ENCODE results near the gene GJB5.
"Not testable (repeated sequence)": the region's sequence is repeated elsewhere in the genome, so short reads cannot be mapped to it uniquely, and the experiment has no call there.

GJB5 gene

GRCh38 chr1:34754964-34755637, at the start of gene GJB5:
GJB5 (plus strand) TSS chr1:34755047; CDS start chr1:34757331, 2,284 bp downstream.
- no peak for DNase-seq (ENCODE audit: low read depth in 2 of 2)

- no peak for DNase-seq (ENCODE audit: low read depth in 2 of 2)
Measured at GRCh38 chr1:34705077-34705476, 49.8 kb upstream of the GJB5 start.

- no peak for DNase-seq (ENCODE audit: low read depth in 2 of 2)
Measured at GRCh38 chr1:34708106-34708505, 46.7 kb upstream of the GJB5 start.

GRCh38 chr1:34709547-34709946, 45.3 kb upstream of the GJB5 start:
- DNase-seq (ENCODE audit: low read depth in 2 of 2), result no peak

- DNase-seq (ENCODE audit: low read depth in 2 of 2), result no peak
Measured at GRCh38 chr1:34710812-34711211, 44.0 kb upstream of the GJB5 start.

GRCh38 chr1:34711485-34711884, 43.4 kb upstream of the GJB5 start:
- DNase-seq (ENCODE audit: low read depth in 2 of 2), result no peak

- no peak for DNase-seq (ENCODE audit: low read depth in 2 of 2)
Measured at GRCh38 chr1:34712007-34712688, 42.7 kb upstream of the GJB5 start.

- no peak for DNase-seq (ENCODE audit: low read depth in 2 of 2)
Measured at GRCh38 chr1:34713443-34713842, 41.4 kb upstream of the GJB5 start.

- DNase-seq (ENCODE audit: low read depth in 2 of 2), result no peak
Measured at GRCh38 chr1:34714386-34714785, 40.5 kb upstream of the GJB5 start.

- no peak for DNase-seq (ENCODE audit: low read depth in 2 of 2)
Measured at GRCh38 chr1:34715139-34715538, 39.7 kb upstream of the GJB5 start.

GRCh38 chr1:34721241-34721640, 33.6 kb upstream of the GJB5 start:
- no peak for DNase-seq (ENCODE audit: low read depth in 2 of 2)

GRCh38 chr1:34721646-34722355, 33.0 kb upstream of the GJB5 start:
- no peak for DNase-seq (ENCODE audit: low read depth in 2 of 2)

GRCh38 chr1:34726861-34727260, 28.0 kb upstream of the GJB5 start:
- no peak for DNase-seq (ENCODE audit: low read depth in 2 of 2)

- no peak for DNase-seq (ENCODE audit: low read depth in 2 of 2)
Measured at GRCh38 chr1:34730485-34730884, 24.4 kb upstream of the GJB5 start.

GRCh38 chr1:34732831-34733230, 22.0 kb upstream of the GJB5 start:
- not testable (repeated sequence) for DNase-seq (ENCODE audit: low read depth in 2 of 2)

- no peak for DNase-seq (ENCODE audit: low read depth in 2 of 2)
Measured at GRCh38 chr1:34736692-34737091, 18.2 kb upstream of the GJB5 start.

- DNase-seq (ENCODE audit: low read depth in 2 of 2), result not testable (repeated sequence)
Measured at GRCh38 chr1:34737236-34737635, 17.6 kb upstream of the GJB5 start.

GRCh38 chr1:34739613-34740012, 15.2 kb upstream of the GJB5 start:
- DNase-seq (ENCODE audit: low read depth in 2 of 2), result no peak

GRCh38 chr1:34740161-34740868, 14.5 kb upstream of the GJB5 start:
- DNase-seq (ENCODE audit: low read depth in 2 of 2), result no peak

- peak; percentile 46 to 71 for DNase-seq (ENCODE audit: low read depth in 2 of 2)
Measured at GRCh38 chr1:34742667-34743270, 12.1 kb upstream of the GJB5 start.

- DNase-seq (ENCODE audit: low read depth in 2 of 2), result no peak
Measured at GRCh38 chr1:34743775-34744174, 11.1 kb upstream of the GJB5 start.

- no peak for DNase-seq (ENCODE audit: low read depth in 2 of 2)
Measured at GRCh38 chr1:34744851-34745250, 10.0 kb upstream of the GJB5 start.
